HepG2 (cell line): ENCODE measurements around the gene PSMB10. TPM values are rescaled to one million over a fixed set of nuclear protein-coding genes. Genes with fewer than 3 reads are reported as not detected.

ENCODE experiments used
- BRCA1 ChIP-seq: sonication (generic); formaldehyde crosslinking; IDR thresholded peaks from 2 replicates; pipeline ENCODE4 v1.4.0; 2020; ENCODE audit warnings: missing genetic modification reagents
- CAMTA2 ChIP-seq: sonication (generic); formaldehyde crosslinking; IDR thresholded peaks from 2 replicates; pipeline ENCODE4 v1.4.0; 2020; ENCODE audit warnings: mild to moderate bottlenecking, missing genetic modification reagents, borderline replicate concordance
- FOXA1 ChIP-seq, 2 experiments: fragments of 450-650 bp in 1 of 2; sonication (generic) in 1 of 2; formaldehyde crosslinking in 1 of 2; IDR thresholded peaks; 2 replicates each; pipeline versions ENCODE4 v1.4.0 to v1.6.1; 2016 to 2020; ENCODE audit warnings: missing genetic modification reagents in 1 of 2
- JDP2 ChIP-seq: sonication (generic); formaldehyde crosslinking; IDR thresholded peaks from 2 replicates; pipeline ENCODE4 v1.8.1; 2022; ENCODE audit warnings: missing genetic modification reagents, borderline replicate concordance
- JUN ChIP-seq: sonication (generic); formaldehyde crosslinking; IDR thresholded peaks from 2 replicates; pipeline ENCODE4 v1.4.0; 2020; ENCODE audit warnings: mild to moderate bottlenecking, missing genetic modification reagents
- KDM5B ChIP-seq: sonication (generic); formaldehyde crosslinking; IDR thresholded peaks from 2 replicates; pipeline ENCODE4 v1.4.0; 2020; ENCODE audit warnings: missing genetic modification reagents, mild to moderate bottlenecking, borderline replicate concordance
- MAFG ChIP-seq: sonication (generic); formaldehyde crosslinking; IDR thresholded peaks from 2 replicates; pipeline ENCODE4 v1.5.1; 2020; ENCODE audit warnings: mild to moderate bottlenecking, missing genetic modification reagents
- MIER3 ChIP-seq: IDR thresholded peaks from 2 replicates; pipeline ENCODE4 v1.6.1; 2016; ENCODE audit warnings: missing compliant biosample characterization, borderline replicate concordance
- PAWR ChIP-seq: sonication (generic); formaldehyde crosslinking; IDR thresholded peaks from 2 replicates; pipeline ENCODE4 v1.4.0; 2020; ENCODE audit warnings: missing genetic modification reagents, mild to moderate bottlenecking, borderline replicate concordance
- PCBP2 ChIP-seq: fragments of 200-400 bp; formaldehyde crosslinking; optimal IDR thresholded peaks from 2 replicates; pipeline ENCODE3; 2018; ENCODE audit warnings: low read length, low read depth; ENCODE audit not compliant: poor library complexity, severe bottlenecking
- PLRG1 ChIP-seq: fragments of 450-650 bp; conservative IDR thresholded peaks from 2 replicates; pipeline ENCODE4 v1.6.1; 2016
- RBM22 ChIP-seq: fragments of 200-400 bp; formaldehyde crosslinking; optimal IDR thresholded peaks from 2 replicates; pipeline ENCODE3; 2017; ENCODE audit warnings: mild to moderate bottlenecking, low read length, moderate library complexity
- RCOR2 ChIP-seq: IDR thresholded peaks from 2 replicates; pipeline ENCODE4 v1.6.1; 2016; ENCODE audit warnings: missing biosample characterization, missing genetic modification reagents
- SKI ChIP-seq: fragments of 450-650 bp; IDR thresholded peaks from one replicate; pipeline ENCODE4 v1.6.1; 2018; ENCODE audit warnings: mild to moderate bottlenecking; ENCODE audit not compliant: partially characterized antibody
- SNRNP70 ChIP-seq: fragments of 200-400 bp; formaldehyde crosslinking; IDR thresholded peaks from 2 replicates; pipeline ENCODE4 v1.6.1; 2017; ENCODE audit warnings: mild to moderate bottlenecking, low read depth, low read length, moderate library complexity
- SP1 ChIP-seq, 2 experiments: fragments of 450-650 bp in 1 of 2; sonication (generic) in 1 of 2; formaldehyde crosslinking in 1 of 2; IDR thresholded peaks; 2 replicates each; pipeline versions ENCODE4 v1.4.0 to v1.6.1; 2016 to 2020; ENCODE audit warnings: missing genetic modification reagents in 1 of 2
- TBP ChIP-seq: sonication (generic); formaldehyde crosslinking; IDR thresholded peaks from 2 replicates; pipeline ENCODE4 v1.5.0; 2020; ENCODE audit warnings: missing genetic modification reagents
- THAP11 ChIP-seq: IDR thresholded peaks from 2 replicates; pipeline ENCODE4 v1.6.1; 2016; ENCODE audit warnings: missing biosample characterization, missing genetic modification reagents
- ZFP36 ChIP-seq: fragments of 150-350 bp; IDR thresholded peaks from 2 replicates; pipeline ENCODE4 v1.6.1; 2018; ENCODE audit warnings: borderline replicate concordance, low read length, low read depth; ENCODE audit not compliant: partially characterized antibody
- ZNF496 ChIP-seq: sonication (generic); formaldehyde crosslinking; IDR thresholded peaks from 2 replicates; pipeline ENCODE4 v1.8.1; 2023; ENCODE audit warnings: mild to moderate bottlenecking, moderate library complexity, missing genetic modification reagents; ENCODE audit not compliant: insufficient replicate concordance
- ZNF570 ChIP-seq: sonication (generic); formaldehyde crosslinking; IDR thresholded peaks from 2 replicates; pipeline ENCODE4 v1.4.0; 2020; ENCODE audit warnings: mild to moderate bottlenecking, missing genetic modification reagents, borderline replicate concordance
- ZNF792 ChIP-seq: IDR thresholded peaks from 2 replicates; pipeline ENCODE4 v1.6.1; 2016
- polyA plus RNA-seq, 8 experiments: library from polyadenylated mRNA; depleted of rRNA in 3 of 8; stranded (reverse) in 7 of 8; unstranded in 1 of 8; fragments of >200 nt; fragmentation: Illumina TruSeq in 4 of 8; extraction: Trizol in 4 of 8; gene quantifications; 2 replicates each; pipeline versions ENCODE4 v1.2.1 to v1.2.3, GENCODE V29; 2011 to 2016; ENCODE audit warnings: low read depth in 4 of 8, missing spikeins in 1 of 8, mixed read lengths in 1 of 8; ENCODE audit not compliant: insufficient read depth in 1 of 8
- total RNA-seq, 5 experiments: library from RNA; depleted of rRNA; stranded (reverse); fragments of >200 nt; fragmentation: Illumina TruSeq; extraction: Trizol; gene quantifications; 2 replicates each; pipeline ENCODE4 v1.2.3, GENCODE V29; 2016; ENCODE audit warnings: low read depth in 1 of 5
- TF ChIP-seq, protein P1 (sequence below): sonication (generic); formaldehyde crosslinking; IDR thresholded peaks from 2 replicates; pipeline ENCODE4 v1.5.0; 2020; ENCODE audit warnings: mild to moderate bottlenecking, missing genetic modification reagents
- TF ChIP-seq, protein P2 (sequence below): sonication (generic); formaldehyde crosslinking; conservative IDR thresholded peaks from 2 replicates; pipeline ENCODE4 v1.8.0; 2022; ENCODE audit warnings: mild to moderate bottlenecking, moderate library complexity, missing genetic modification reagents
- TF ChIP-seq, protein P3 (sequence below): sonication (generic); formaldehyde crosslinking; IDR thresholded peaks from 2 replicates; pipeline ENCODE4 v1.4.0; 2020; ENCODE audit warnings: missing genetic modification reagents
- TF ChIP-seq, protein P4 (sequence below): IDR thresholded peaks from 2 replicates; pipeline ENCODE4 v1.6.1; 2016

PSMB10 gene
- total and polyA plus RNA-seq, 2 of the 13 experiments (the other 11 are each of a cell fraction or from before 2014, with no cell fraction given) = 12.7 to 65.9 TPM

DNA sequence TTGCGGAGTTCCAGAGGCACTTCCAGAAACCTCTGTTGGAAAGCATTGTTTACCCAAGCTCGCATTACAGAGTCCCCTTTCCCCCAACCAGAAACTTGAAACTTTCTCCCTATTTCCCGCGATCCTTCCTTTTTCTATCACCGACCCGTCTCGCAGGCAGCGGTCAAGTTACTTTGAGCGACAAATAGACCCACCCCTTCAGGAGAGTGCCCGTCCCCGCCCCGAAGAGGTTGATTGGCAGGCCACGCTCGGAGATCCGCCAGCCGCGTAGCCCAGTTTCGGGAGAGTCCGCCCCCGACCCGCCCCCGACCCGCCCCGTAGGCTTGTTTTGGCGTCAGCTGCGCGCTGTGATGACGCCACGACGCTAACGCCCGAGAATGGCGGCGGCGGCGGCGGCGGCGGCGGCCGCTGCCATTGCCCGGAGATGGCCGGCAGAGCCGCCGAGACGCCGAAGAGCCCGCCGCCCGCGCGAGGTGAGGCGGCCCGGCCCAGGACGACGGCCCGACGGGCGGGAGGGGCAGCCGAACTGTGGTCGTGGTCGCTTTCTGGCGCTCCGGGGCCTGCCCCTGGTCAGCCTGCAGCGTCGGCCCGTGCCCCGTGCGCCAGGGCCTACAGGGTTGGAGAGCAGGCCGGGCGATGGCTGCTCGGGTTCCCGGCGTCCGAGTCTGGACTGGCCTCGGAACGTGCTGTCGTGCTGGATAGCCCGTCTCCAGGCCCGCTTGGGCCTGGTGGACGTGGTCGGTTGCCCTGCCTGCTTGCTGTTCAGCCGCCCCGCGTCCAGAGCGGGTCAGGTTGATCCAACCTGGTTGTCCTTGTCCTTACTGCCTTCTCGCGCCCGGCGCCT, 43.5 kb downstream of the PSMB10 start, which contains the start of gene PSKH1 (continued):
- TF ChIP-seq SP1 (IDR thresholded peaks at IDR 0.05) (no peak), SP1 (CRISPR knock-in tag; IDR thresholded peaks at IDR 0.05) (peak; percentile 96), ZNF570 (CRISPR knock-in tag) (no peak), MAFG (CRISPR knock-in tag) (no peak), ZFP36 (no peak), PLRG1 (no peak), SNRNP70 (no peak), ZNF496 (CRISPR knock-in tag) (no peak), CAMTA2 (peak; percentile 96), RCOR2 (CRISPR knock-in tag) (no peak), JUN (CRISPR knock-in tag) (no peak), RBM22 (no peak), PCBP2 (no peak), SKI (peak; percentile 6), JDP2 (CRISPR knock-in tag) (no peak), MIER3 (CRISPR knock-in tag) (no peak), TBP (CRISPR knock-in tag) (no peak), ZNF792 (CRISPR knock-in tag) (0 out of 2 replicates have a peak, but pooled peaks have one; percentile 18), THAP11 (CRISPR knock-in tag) (peak; percentile 77), PAWR (CRISPR knock-in tag) (no peak), FOXA1 (IDR thresholded peaks at IDR 0.05) (no peak), FOXA1 (CRISPR knock-in tag; IDR thresholded peaks at IDR 0.05) (no peak; the same call in 1 of the 2 replicates), BRCA1 (CRISPR knock-in tag) (0 out of 2 replicates have a peak, but pooled peaks have one; percentile 89), KDM5B (CRISPR knock-in tag) (peak; percentile 97)
- TF ChIP-seq, protein P1, sequence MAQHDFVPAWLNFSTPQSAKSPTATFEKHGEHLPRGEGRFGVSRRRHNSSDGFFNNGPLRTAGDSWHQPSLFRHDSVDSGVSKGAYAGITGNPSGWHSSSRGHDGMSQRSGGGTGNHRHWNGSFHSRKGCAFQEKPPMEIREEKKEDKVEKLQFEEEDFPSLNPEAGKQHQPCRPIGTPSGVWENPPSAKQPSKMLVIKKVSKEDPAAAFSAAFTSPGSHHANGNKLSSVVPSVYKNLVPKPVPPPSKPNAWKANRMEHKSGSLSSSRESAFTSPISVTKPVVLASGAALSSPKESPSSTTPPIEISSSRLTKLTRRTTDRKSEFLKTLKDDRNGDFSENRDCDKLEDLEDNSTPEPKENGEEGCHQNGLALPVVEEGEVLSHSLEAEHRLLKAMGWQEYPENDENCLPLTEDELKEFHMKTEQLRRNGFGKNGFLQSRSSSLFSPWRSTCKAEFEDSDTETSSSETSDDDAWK (CRISPR knock-in tag) = no peak
- TF ChIP-seq, protein P2, sequence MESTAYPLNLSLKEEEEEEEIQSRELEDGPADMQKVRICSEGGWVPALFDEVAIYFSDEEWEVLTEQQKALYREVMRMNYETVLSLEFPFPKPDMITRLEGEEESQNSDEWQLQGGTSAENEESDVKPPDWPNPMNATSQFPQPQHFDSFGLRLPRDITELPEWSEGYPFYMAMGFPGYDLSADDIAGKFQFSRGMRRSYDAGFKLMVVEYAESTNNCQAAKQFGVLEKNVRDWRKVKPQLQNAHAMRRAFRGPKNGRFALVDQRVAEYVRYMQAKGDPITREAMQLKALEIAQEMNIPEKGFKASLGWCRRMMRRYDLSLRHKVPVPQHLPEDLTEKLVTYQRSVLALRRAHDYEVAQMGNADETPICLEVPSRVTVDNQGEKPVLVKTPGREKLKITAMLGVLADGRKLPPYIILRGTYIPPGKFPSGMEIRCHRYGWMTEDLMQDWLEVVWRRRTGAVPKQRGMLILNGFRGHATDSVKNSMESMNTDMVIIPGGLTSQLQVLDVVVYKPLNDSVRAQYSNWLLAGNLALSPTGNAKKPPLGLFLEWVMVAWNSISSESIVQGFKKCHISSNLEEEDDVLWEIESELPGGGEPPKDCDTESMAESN (CRISPR knock-in tag) = 0 out of 2 replicates have a peak, but pooled peaks have one; percentile 47
- TF ChIP-seq, protein P3, sequence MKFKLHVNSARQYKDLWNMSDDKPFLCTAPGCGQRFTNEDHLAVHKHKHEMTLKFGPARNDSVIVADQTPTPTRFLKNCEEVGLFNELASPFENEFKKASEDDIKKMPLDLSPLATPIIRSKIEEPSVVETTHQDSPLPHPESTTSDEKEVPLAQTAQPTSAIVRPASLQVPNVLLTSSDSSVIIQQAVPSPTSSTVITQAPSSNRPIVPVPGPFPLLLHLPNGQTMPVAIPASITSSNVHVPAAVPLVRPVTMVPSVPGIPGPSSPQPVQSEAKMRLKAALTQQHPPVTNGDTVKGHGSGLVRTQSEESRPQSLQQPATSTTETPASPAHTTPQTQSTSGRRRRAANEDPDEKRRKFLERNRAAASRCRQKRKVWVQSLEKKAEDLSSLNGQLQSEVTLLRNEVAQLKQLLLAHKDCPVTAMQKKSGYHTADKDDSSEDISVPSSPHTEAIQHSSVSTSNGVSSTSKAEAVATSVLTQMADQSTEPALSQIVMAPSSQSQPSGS (CRISPR knock-in tag) = no peak
- TF ChIP-seq, protein P4, sequence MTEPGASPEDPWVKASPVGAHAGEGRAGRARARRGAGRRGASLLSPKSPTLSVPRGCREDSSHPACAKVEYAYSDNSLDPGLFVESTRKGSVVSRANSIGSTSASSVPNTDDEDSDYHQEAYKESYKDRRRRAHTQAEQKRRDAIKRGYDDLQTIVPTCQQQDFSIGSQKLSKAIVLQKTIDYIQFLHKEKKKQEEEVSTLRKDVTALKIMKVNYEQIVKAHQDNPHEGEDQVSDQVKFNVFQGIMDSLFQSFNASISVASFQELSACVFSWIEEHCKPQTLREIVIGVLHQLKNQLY (CRISPR knock-in tag) = no peak
